ENCODE results near the gene SNTG2.

DNA sequence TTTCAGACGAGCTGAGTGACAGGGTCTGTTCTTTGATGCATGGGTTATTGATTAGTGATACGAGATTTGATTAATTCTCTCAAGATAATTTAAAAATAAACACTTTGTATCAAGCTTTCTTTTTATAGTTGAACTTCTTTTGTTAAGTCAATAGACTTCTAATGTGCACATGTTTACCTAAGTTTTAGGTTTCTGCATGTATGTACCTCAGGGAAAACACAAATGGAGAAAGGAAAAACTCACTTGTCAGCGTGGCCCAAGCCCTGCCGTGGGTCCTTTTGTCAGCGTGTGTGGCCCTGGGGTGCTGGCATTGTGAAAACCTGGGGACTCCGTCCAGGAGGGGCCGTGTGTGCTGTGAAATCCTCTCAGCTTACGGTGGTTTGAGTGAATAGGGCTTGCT, 153.7 kb downstream of the SNTG2 start:
- TF ChIP-seq, protein P1, sequence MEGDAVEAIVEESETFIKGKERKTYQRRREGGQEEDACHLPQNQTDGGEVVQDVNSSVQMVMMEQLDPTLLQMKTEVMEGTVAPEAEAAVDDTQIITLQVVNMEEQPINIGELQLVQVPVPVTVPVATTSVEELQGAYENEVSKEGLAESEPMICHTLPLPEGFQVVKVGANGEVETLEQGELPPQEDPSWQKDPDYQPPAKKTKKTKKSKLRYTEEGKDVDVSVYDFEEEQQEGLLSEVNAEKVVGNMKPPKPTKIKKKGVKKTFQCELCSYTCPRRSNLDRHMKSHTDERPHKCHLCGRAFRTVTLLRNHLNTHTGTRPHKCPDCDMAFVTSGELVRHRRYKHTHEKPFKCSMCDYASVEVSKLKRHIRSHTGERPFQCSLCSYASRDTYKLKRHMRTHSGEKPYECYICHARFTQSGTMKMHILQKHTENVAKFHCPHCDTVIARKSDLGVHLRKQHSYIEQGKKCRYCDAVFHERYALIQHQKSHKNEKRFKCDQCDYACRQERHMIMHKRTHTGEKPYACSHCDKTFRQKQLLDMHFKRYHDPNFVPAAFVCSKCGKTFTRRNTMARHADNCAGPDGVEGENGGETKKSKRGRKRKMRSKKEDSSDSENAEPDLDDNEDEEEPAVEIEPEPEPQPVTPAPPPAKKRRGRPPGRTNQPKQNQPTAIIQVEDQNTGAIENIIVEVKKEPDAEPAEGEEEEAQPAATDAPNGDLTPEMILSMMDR (IDR thresholded peaks at IDR 0.05): no peak
- no peak for TF ChIP-seq POLR2A (IDR thresholded peaks at IDR 0.05)
